NCI-H2029 (cell line): ENCODE data around the gene GCGR.
"Not testable (repeated sequence)": the region's sequence is repeated elsewhere in the genome, so short reads cannot be mapped to it uniquely, and the experiment has no call there.

Experiments used
- DNase-seq: peaks from one replicate; lab custom pipeline; 2025; lab: John Stamatoyannopoulos, UW

The GCGR gene

DNA sequence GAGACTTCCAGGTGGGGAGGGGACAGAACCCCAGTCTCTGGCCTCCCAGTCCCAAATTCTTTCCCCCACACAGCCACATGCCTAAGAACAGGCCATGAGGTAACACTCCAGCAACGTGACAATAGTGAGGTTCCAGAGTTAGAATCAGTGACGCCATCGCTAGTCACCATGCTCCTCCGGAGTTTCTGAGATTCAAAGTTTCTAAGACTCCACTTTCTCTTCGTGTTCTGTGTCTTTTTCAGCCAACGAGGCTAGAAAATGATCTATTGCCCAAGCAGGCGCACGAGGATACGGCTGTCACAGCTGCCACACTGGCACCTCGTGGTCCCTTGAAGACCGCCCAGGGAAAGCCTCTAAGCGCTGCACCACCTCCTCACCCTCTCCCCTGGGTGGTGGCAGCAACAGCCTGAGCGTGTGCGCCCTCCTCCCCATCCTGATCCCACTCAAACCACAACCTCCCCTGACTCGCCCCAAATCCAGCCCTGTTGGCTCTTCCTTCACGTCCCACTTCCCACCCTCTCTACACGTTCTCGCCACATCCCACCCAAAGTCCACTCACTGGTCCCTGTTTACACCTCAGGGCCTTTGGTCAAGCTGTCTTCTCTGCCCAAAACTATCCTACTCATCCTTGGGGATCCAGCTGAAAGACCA is 28.1 kb downstream of the GCGR start:
- DNase-seq: no peak

DNA sequence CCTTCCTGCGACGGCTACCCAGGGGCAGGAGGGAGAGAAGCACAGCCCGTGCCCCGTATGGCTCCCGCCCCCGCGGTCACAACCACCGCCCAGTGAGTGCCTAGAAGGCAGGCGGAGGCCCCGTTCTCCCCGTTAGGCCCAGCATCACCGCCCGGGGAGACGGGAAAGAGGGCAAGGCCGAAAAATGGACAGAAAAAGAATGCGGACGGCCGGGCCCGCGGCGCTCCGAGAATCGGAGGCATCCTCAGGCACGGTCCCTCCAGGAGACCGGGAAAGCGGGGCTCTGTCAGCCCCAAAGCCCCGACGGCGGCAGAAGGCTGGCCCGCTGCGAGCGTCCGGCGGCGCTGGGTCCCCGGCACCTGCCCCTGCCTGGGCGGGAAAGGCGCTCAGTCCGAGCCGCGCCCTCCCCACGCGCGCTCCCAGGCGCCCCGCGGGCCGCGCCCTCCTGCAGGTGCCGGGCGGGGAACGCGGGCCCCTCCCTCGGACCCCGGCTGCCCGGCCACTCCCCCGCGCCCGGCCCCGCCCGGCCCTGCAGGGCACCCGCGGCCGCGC is 28.7 kb downstream of the GCGR start:
- DNase-seq: no peak

GRCh38 chr17:81833160-81833920 is 29.4 kb downstream of the GCGR start, which contains the start of gene MCRIP1:
Gene MCRIP1 (minus strand): TSS chr17:81833291. CDS start chr17:81824506, 8,785 bp downstream.
- DNase-seq: peak; percentile 85

- DNase-seq: no peak
Observed at GRCh38 chr17:81833921-81834830, 30.2 kb downstream of the GCGR start.

DNA sequence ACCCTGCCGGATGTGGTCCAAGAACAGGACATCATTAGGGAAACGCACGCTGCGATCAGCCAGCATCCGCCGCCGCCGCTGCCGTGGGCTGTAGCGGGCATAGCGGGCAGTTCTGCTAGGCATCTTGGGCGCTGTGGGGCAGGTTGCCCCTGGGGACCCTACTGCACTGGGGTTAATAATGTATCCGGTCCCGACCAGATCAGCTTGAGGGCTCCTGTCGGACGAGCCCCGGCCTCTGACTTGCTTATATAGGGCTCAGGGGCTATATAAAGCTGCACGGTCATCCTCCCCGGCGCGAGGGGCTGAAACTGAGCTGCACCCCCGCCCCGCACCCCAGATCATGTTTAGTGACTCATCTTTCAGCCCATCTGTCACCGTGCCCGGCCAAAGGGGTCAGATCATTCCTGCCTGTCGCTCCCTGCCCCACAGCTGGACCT is 30.9 kb downstream of the GCGR start, which contains the start of gene PPP1R27:
Gene PPP1R27 (minus strand): TSS at position 220 of the 437 bp plus-strand sequence. CDS start 97 bp downstream, at position 123.
- DNase-seq: no peak

DNA sequence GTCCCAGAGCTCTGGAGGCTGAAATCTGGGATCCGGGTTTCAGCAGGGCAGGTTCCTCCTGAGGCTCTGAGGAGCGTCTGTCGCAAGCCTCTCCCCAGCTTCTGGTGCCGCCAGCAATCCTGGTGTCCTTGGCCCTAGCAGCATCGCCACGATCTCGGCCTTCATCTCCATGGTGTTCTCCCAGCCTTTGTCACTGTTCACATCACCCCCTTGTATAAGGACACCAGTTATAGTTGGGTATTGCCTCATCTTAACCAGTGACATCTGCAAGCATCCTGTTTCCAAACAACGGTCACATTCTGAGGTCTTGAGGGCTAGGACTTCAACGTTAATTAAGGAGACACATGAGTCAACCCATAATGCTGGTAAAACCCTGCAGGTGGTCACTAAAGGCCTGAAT is 33.7 kb downstream of the GCGR start:
- DNase-seq: no peak

GRCh38 chr17:81838753-81839255 is 34.9 kb downstream of the GCGR start:
- DNase-seq: no peak

- no peak for DNase-seq
Observed at GRCh38 chr17:81839301-81839700, 35.4 kb downstream of the GCGR start.

DNA sequence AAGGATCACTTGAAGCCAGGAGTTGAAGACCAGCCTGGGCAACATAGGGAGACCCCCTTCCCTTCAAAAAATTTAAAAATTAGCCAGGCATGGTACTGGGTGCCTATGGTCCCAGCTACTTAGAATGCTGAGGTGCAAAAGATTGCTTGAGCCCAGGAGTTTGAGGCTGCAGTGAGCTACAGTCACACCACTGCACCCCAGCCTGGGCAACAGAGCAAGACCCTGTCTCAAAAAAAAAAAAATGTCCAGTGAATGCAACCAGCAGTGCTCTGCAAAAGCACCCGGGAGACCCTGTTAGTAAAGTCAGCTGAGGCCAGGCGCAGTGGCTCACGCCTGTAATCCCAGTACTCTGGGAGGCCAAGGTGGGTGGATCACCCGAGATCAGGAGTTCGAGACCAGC is 36.1 kb downstream of the GCGR start:
- DNase-seq: not testable (repeated sequence)

GRCh38 chr17:81840826-81841778 is 37.2 kb downstream of the GCGR start:
- no peak for DNase-seq

- DNase-seq: no peak
Observed at GRCh38 chr17:81841866-81842265, 37.9 kb downstream of the GCGR start.

GRCh38 chr17:81842378-81842724 is 38.4 kb downstream of the GCGR start:
- DNase-seq: no peak

- DNase-seq: no peak
Observed at GRCh38 chr17:81842725-81843504, 39.0 kb downstream of the GCGR start.

DNA sequence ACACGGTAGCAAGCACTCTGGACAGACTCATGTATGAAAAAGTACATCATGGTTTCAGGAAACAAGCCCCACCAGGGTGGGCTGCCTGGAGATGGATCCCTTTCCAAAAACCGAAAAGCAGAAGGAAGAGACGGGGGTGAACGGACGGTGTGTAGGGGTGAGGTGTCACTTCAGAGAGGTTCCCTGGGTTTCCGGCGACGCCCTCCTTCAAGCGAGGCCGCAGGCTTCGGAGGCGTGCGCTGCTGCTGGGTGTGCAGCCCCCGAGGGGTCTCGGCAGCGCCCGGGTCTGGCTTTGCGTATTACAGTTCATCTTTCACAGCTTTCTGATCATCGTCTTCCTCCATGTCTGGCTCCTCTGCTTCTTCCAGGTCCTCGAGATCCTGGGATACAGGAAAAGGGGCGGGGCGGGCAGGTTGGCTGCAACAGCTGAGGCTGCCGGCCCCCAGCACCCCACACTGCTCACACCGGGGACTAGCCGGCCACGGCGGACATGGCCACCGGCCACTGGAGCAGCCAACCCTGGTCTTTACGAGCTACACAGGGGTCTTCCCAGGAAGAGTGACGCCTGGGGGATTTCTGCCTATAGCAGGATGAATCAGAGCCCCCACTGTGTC is 39.9 kb downstream of the GCGR start:
- DNase-seq: no peak

- DNase-seq: no peak
Observed at GRCh38 chr17:81844327-81844851, 40.4 kb downstream of the GCGR start.

GRCh38 chr17:81844887-81845286 is 40.9 kb downstream of the GCGR start:
- no peak for DNase-seq

DNA sequence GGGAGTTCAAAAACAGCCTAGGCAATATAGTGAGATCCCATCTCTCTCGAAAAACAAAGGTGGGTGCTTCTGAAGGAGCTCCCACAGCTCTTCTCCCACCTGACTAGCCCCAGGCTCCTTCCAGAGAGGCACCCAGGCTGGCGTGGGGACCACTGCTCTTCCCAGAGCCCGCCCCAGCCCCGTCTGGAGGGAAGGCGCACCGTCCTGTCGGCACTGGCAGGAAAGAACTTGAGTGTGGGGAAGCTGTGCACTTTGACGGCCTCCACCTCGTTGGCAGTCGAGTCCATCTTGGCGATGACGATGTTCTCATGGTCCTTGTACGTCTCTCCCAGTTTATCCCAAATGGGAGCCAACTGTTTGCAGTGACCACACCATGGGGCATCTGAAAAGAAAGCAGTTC is 41.4 kb downstream of the GCGR start:
- no peak for DNase-seq

DNA sequence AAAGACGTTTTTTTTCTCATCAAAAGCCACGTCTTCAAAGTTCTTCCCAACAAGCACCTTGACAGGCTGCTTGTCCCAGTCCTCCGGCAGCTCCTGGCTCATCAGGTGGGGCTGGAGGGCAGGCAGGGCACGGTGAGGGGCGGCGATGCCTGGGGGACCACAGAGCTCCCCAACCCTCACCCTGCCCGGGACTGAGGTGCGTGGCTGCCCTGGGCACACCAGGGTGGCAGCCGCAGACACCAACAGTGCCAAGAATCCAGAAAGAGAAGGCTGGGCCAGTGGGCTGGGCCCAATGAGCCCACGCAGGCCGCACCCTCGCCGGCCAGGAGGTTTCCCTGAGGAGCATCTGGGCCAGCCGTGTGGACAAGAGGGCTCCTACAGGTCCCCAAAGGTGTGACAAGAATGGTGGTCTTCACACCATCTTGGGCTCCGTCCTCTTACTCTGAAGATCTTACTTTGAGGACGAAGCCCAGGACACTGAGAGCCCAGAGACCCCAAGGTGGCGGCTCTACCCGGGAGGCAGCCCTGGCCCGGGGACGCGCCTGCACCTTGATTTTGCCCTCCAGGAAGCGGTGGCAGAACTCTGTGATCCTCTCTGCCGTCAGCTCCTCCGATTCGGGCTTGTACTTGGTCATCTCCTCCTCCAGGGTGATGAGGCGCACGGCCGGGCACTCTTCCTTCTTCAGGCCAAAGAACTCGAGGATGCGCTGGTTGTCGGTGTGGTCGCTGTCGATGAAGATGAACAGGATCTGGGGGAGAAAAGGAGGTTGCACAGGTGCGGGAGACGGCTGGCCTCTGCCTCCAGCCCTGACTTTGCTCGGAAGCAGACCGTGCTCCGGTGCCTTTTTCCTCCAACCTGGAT is 42.2 kb downstream of the GCGR start:
- DNase-seq: no peak
